ENCODE results near the gene MTO1. TPM values are rescaled to one million over a fixed set of nuclear protein-coding genes. Genes with fewer than 3 reads are reported as not detected.
"Not testable (repeated sequence)": the region's sequence is repeated elsewhere in the genome, so short reads cannot be mapped to it uniquely, and the experiment has no call there.

The MTO1 gene
- total RNA-seq, 3 donors from 2014 or later, result 17.4 to 40.8 (median 34.4) TPM

GRCh38 chr6:73513496-73513854 is 51.9 kb downstream of the MTO1 start:
- intact Hi-C loops (cut with DNase I; ENCODE audit: low total_unique reads), result no loop called here

GRCh38 chr6:73514746-73515110 is 53.2 kb downstream of the MTO1 start:
- peak overlapping the region in 1 of 2 donors; percentile 40 for H3K27ac ChIP-seq
- H3K4me1 ChIP-seq, result no peaks in the 10 kb centered on the region
- TF ChIP-seq CTCF (IDR thresholded peaks at IDR 0.05) (no peak), POLR2AphosphoS5 (IDR thresholded peaks at IDR 0.05) (peak in 1 of 3 donors; percentile 3), POLR2A (IDR thresholded peaks at IDR 0.05) (no peak)
- no peaks in the 10 kb centered on the region for H3K9me3 ChIP-seq
- intact Hi-C loops (cut with DNase I; ENCODE audit: low total_unique reads), result no loop called here
- H3K27me3 ChIP-seq, result no peaks in the 10 kb centered on the region
- H3K36me3 ChIP-seq, result no peaks in the 10 kb centered on the region
- no peak overlapping the region for H3K4me3 ChIP-seq
- no peak for DNase-seq (ENCODE audit: low spot score in 2 of 2)

More at GRCh38 chr6:73513496-73513854, 51.9 kb downstream of the MTO1 start:
- H3K4me3 ChIP-seq, result no peak overlapping the region
- H3K4me1 ChIP-seq, result no peaks in the 10 kb centered on the region
- no peak for DNase-seq (ENCODE audit: low spot score in 2 of 2)
- H3K27me3 ChIP-seq, result no peaks in the 10 kb centered on the region
- H3K9me3 ChIP-seq, result no peaks in the 10 kb centered on the region
- H3K27ac ChIP-seq, result no peak overlapping the region
- TF ChIP-seq POLR2AphosphoS5 (IDR thresholded peaks at IDR 0.05) (no peak), POLR2A (IDR thresholded peaks at IDR 0.05) (no peak), CTCF (IDR thresholded peaks at IDR 0.05) (no peak)
- H3K36me3 ChIP-seq, result no peaks in the 10 kb centered on the region

- TF ChIP-seq POLR2A (IDR thresholded peaks at IDR 0.05), result no peak
- no peak for TF ChIP-seq CTCF (IDR thresholded peaks at IDR 0.05)
- TF ChIP-seq POLR2AphosphoS5 (IDR thresholded peaks at IDR 0.05), result no peak
- H3K27ac ChIP-seq, result peak overlapping the region; percentile 40 to 59
- H3K4me1 ChIP-seq, result no peaks in the 10 kb centered on the region
- H3K4me3 ChIP-seq, result peak overlapping the region in 1 of 3 donors; percentile 51
- DNase-seq (ENCODE audit: low spot score in 2 of 2), result no peak
- no peaks in the 10 kb centered on the region for H3K27me3 ChIP-seq
- no peaks in the 10 kb centered on the region for H3K36me3 ChIP-seq
- H3K9me3 ChIP-seq, result no peaks in the 10 kb centered on the region
- intact Hi-C loops (cut with DNase I; ENCODE audit: low total_unique reads), result no loop called here
Measured at GRCh38 chr6:73515204-73515655, 53.7 kb downstream of the MTO1 start.

- DNase-seq (ENCODE audit: low spot score in 2 of 2), result no peak
- H3K4me3 ChIP-seq, result peak overlapping the region in 1 of 3 donors; percentile 51
- no peaks in the 10 kb centered on the region for H3K4me1 ChIP-seq
- TF ChIP-seq POLR2AphosphoS5 (IDR thresholded peaks at IDR 0.05) (peak in 1 of 3 donors; percentile 48), POLR2A (IDR thresholded peaks at IDR 0.05) (no peak)
- intact Hi-C loops (cut with DNase I; ENCODE audit: low total_unique reads), result no loop called here
- peak overlapping the region; percentile 38 to 39 for H3K27ac ChIP-seq
- no peaks in the 10 kb centered on the region for H3K9me3 ChIP-seq
- no peaks in the 10 kb centered on the region for H3K27me3 ChIP-seq
- H3K36me3 ChIP-seq, result no peaks in the 10 kb centered on the region
Measured at GRCh38 chr6:73516514-73517489, 55.3 kb downstream of the MTO1 start.

GRCh38 chr6:73518100-73518981 is 56.8 kb downstream of the MTO1 start:
- H3K4me1 ChIP-seq; DNase-seq (ENCODE audit: low spot score in 2 of 2); H3K36me3 ChIP-seq; intact Hi-C loops (cut with DNase I; ENCODE audit: low total_unique reads); H3K27me3 ChIP-seq; H3K9me3 ChIP-seq: not testable (repeated sequence)
- peak overlapping the region; percentile 23 to 98 (median 91) for H3K4me3 ChIP-seq
- peak overlapping the region; percentile 99 to 100 for H3K27ac ChIP-seq
- peak in 2 of 3 donors; percentile 33 to 51 for TF ChIP-seq POLR2AphosphoS5 (IDR thresholded peaks at IDR 0.05)

- H3K4me1 ChIP-seq; H3K9me3 ChIP-seq; H3K36me3 ChIP-seq; DNase-seq (ENCODE audit: low spot score in 2 of 2); intact Hi-C loops (cut with DNase I; ENCODE audit: low total_unique reads); H3K27me3 ChIP-seq: not testable (repeated sequence)
- Histone ChIP-seq H3K27ac (peak overlapping the region; percentile 99 to 100), H3K4me3 (peak overlapping the region; percentile 91 to 98 (median 92))
Measured at GRCh38 chr6:73518982-73519881, 57.7 kb downstream of the MTO1 start.
